Large intestine (tissue), 3 donors: ENCODE measurements around the gene CDH18. TPM values are rescaled to one million over a fixed set of nuclear protein-coding genes. Genes with fewer than 3 reads are reported as not detected.
"Not testable (repeated sequence)": the region's sequence is repeated elsewhere in the genome, so short reads cannot be mapped to it uniquely, and the experiment has no call there.

Experiments
- DNase-seq, 2 donors: peaks; one replicate each; pipeline versions ENCODE4 v3.0.0 to v3.0.0-alpha.2; 2013
- H3K27ac ChIP-seq: one replicate; pipeline ENCODE4 v1.5.1; 2013; ENCODE audit warnings: low read length
- H3K27me3 ChIP-seq: 2 replicates; pipeline ENCODE4 v1.6.1; 2013; ENCODE audit warnings: low read length; ENCODE audit not compliant: control insufficient read depth, insufficient read depth
- H3K36me3 ChIP-seq: 2 replicates; pipeline ENCODE4 v1.6.1; 2013; ENCODE audit warnings: low read length; ENCODE audit not compliant: control insufficient read depth, insufficient read depth
- H3K4me1 ChIP-seq: one replicate; pipeline ENCODE4 v1.6.1; 2013; ENCODE audit warnings: low read length; ENCODE audit not compliant: control insufficient read depth, insufficient read depth
- H3K4me3 ChIP-seq: one replicate; pipeline ENCODE4 v1.5.1; 2013; ENCODE audit warnings: low read length
- H3K9me3 ChIP-seq: one replicate; pipeline ENCODE4 v1.6.1; 2013; ENCODE audit warnings: mild to moderate bottlenecking, low read depth, low read length, moderate library complexity; ENCODE audit not compliant: control insufficient read depth
- WGBS: methylation state at CpG from one replicate; pipeline ENCODE4 v1.1.5; 2013; ENCODE audit warnings: low lambda C conversion rate; ENCODE audit not compliant: insufficient coverage; 5-methylcytosine and 5-hydroxymethylcytosine counted together
- polyA plus RNA-seq: library from polyadenylated mRNA; unstranded; fragments of 120-200 nt; gene quantifications from one replicate; pipeline ENCODE4 v1.2.1, GENCODE V29; 2013

CDH18 gene
- polyA plus RNA-seq, 1 donor, result 1.1 TPM

- no peaks in the 10 kb centered on the region for H3K9me3 ChIP-seq
- no peak overlapping the region for H3K4me3 ChIP-seq
- H3K36me3 ChIP-seq, result no peaks in the 10 kb centered on the region
- no peaks in the 10 kb centered on the region for H3K4me1 ChIP-seq
- no peaks in the 10 kb centered on the region for H3K27me3 ChIP-seq
- DNase-seq, result no peak
- H3K27ac ChIP-seq, result no peak overlapping the region
- no CpG with 5 or more reads among the region's 3 CpGs for WGBS
Measured at GRCh38 chr5:19862711-19863110, 125.3 kb downstream of the CDH18 start.

GRCh38 chr5:19859020-19859419 is 129.0 kb downstream of the CDH18 start:
- DNase-seq, result no peak
- Histone ChIP-seq H3K27ac (no peak overlapping the region), H3K27me3 (no peaks in the 10 kb centered on the region), H3K9me3 (no peaks in the 10 kb centered on the region), H3K36me3 (no peaks in the 10 kb centered on the region), H3K4me3 (no peak overlapping the region), H3K4me1 (no peaks in the 10 kb centered on the region)
- no CpG with 5 or more reads among the region's 3 CpGs for WGBS

- Histone ChIP-seq H3K27me3 (no peaks in the 10 kb centered on the region), H3K27ac (no peak overlapping the region), H3K4me1 (no peaks in the 10 kb centered on the region), H3K9me3 (no peaks in the 10 kb centered on the region), H3K4me3 (no peak overlapping the region), H3K36me3 (no peaks in the 10 kb centered on the region)
- WGBS, result 80% methylated on average over 1 of the region's 3 CpGs
- DNase-seq, result no peak
Measured at GRCh38 chr5:19855931-19856330, 132.1 kb downstream of the CDH18 start.

GRCh38 chr5:19855453-19855852 is 132.5 kb downstream of the CDH18 start:
- DNase-seq, result no peak
- H3K9me3 ChIP-seq, result no peaks in the 10 kb centered on the region
- H3K27me3 ChIP-seq, result no peaks in the 10 kb centered on the region
- no peak overlapping the region for H3K27ac ChIP-seq
- H3K4me1 ChIP-seq, result no peaks in the 10 kb centered on the region
- no peak overlapping the region for H3K4me3 ChIP-seq
- no peaks in the 10 kb centered on the region for H3K36me3 ChIP-seq

GRCh38 chr5:19855031-19855430 is 133.0 kb downstream of the CDH18 start:
- Histone ChIP-seq H3K27ac (no peak overlapping the region), H3K36me3 (no peaks in the 10 kb centered on the region), H3K9me3 (no peaks in the 10 kb centered on the region), H3K4me3 (no peak overlapping the region), H3K4me1 (no peaks in the 10 kb centered on the region), H3K27me3 (no peaks in the 10 kb centered on the region)
- 89% methylated on average over 4 of the region's 4 CpGs for WGBS
- DNase-seq, result no peak

GRCh38 chr5:19853616-19854240 is 134.3 kb downstream of the CDH18 start:
- H3K9me3 ChIP-seq, result no peaks in the 10 kb centered on the region
- H3K4me3 ChIP-seq, result no peak overlapping the region
- 64% methylated on average over 2 of the region's 4 CpGs for WGBS
- no peak overlapping the region for H3K27ac ChIP-seq
- no peak for DNase-seq
- no peaks in the 10 kb centered on the region for H3K27me3 ChIP-seq
- H3K4me1 ChIP-seq, result no peaks in the 10 kb centered on the region
- H3K36me3 ChIP-seq, result no peaks in the 10 kb centered on the region

GRCh38 chr5:19837536-19838174 is 150.3 kb downstream of the CDH18 start:
- H3K9me3 ChIP-seq, result no peaks in the 10 kb centered on the region
- 72% methylated on average over 4 of the region's 6 CpGs for WGBS
- no peaks in the 10 kb centered on the region for H3K36me3 ChIP-seq
- no peak overlapping the region for H3K4me3 ChIP-seq
- H3K4me1 ChIP-seq, result no peaks in the 10 kb centered on the region
- no peak for DNase-seq
- H3K27ac ChIP-seq, result no peak overlapping the region
- H3K27me3 ChIP-seq, result no peaks in the 10 kb centered on the region

GRCh38 chr5:19835442-19835841 is 152.6 kb downstream of the CDH18 start:
- no peak overlapping the region for H3K27ac ChIP-seq
- no peaks in the 10 kb centered on the region for H3K4me1 ChIP-seq
- no peaks in the 10 kb centered on the region for H3K27me3 ChIP-seq
- 83% methylated on average over 1 of the region's 1 CpG for WGBS
- no peaks in the 10 kb centered on the region for H3K36me3 ChIP-seq
- no peak for DNase-seq
- no peaks in the 10 kb centered on the region for H3K9me3 ChIP-seq
- no peak overlapping the region for H3K4me3 ChIP-seq

GRCh38 chr5:19812720-19813119 is 175.3 kb downstream of the CDH18 start:
- 80% methylated on average over 1 of the region's 4 CpGs for WGBS
- not testable (repeated sequence) for H3K27me3 ChIP-seq, H3K27ac ChIP-seq, H3K36me3 ChIP-seq, H3K9me3 ChIP-seq, DNase-seq, H3K4me3 ChIP-seq, H3K4me1 ChIP-seq

- Histone ChIP-seq H3K4me1 (no peaks in the 10 kb centered on the region), H3K27ac (no peak overlapping the region), H3K36me3 (no peaks in the 10 kb centered on the region), H3K27me3 (no peaks in the 10 kb centered on the region), H3K4me3 (no peak overlapping the region), H3K9me3 (no peaks in the 10 kb centered on the region)
- WGBS, result no CpG with 5 or more reads among the region's 1 CpG
- no peak for DNase-seq
Measured at GRCh38 chr5:19806756-19807155, 181.2 kb downstream of the CDH18 start.

- no peaks in the 10 kb centered on the region for H3K36me3 ChIP-seq
- DNase-seq, result no peak
- no peaks in the 10 kb centered on the region for H3K9me3 ChIP-seq
- WGBS, result 100% methylated on average over 1 of the region's 6 CpGs
- H3K27ac ChIP-seq, result no peak overlapping the region
- H3K4me3 ChIP-seq, result no peak overlapping the region
- no peaks in the 10 kb centered on the region for H3K27me3 ChIP-seq
- H3K4me1 ChIP-seq, result no peaks in the 10 kb centered on the region
Measured at GRCh38 chr5:19802686-19803085, 185.3 kb downstream of the CDH18 start.
